Peyer's patch (tissue), 4 donors: ENCODE data around the gene CCT8.

Source experiments
- CTCF ChIP-seq, 6 experiments: fragments of 450-650 bp in 4 of 6; fragments of 200-600 bp in 2 of 6; sonication (generic) in 1 of 6; IDR thresholded peaks; one replicate each; pipeline ENCODE4 v1.5.1; 2017 to 2019; ENCODE audit warnings: antibody characterized with exemption in 6 of 6, mild to moderate bottlenecking in 3 of 6, moderate library complexity in 1 of 6
- POLR2A ChIP-seq, 2 donors: fragments of 450-650 bp; IDR thresholded peaks; one replicate each; pipeline ENCODE4 v1.5.1; 2017; ENCODE audit warnings: antibody characterized with exemption in 2 of 2, mild to moderate bottlenecking in 2 of 2, moderate library complexity in 2 of 2

DNA sequence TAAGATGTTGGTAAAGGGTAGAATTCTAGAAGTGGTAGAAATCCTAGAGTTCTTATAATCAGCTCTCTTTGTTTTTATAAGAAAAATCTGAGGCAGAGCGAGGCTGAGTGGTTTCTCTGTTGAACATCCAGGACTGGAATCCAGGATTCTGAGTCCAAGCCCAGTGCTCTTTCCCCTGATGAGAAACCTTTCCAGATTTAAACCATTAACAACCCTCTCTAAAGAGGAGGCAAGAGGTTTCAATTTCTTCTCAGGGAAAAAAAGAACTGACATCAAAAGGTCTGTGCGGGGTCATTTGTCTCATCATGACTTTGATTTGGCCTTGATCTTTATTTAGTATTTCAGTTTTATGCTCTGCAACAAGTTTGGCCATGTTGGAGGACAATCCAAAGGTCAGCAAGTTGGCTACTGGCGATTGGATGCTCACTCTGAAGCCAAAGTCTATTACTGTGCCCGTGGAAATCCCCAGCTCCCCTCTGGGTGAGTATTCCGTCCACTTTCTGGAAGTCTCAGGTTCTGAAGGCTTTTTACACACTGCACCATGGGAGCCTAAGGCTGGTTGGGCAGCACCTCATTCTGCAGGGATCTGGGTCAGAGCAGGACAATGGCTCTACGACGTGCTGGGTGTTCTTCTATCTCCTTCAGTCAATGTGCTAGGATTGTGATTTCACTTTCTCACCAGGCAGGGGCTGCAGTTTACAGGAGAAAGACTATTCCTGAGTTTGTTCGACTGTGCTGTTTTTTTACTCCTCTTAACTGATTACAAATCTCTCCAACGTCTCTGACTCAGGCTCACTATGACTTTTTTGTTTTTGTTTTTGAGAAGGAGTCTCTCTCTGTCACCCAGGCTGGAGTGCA is 18.9 kb upstream of the CCT8 start:
- TF ChIP-seq CTCF (IDR thresholded peaks at IDR 0.05) (no peak), POLR2A (IDR thresholded peaks at IDR 0.05) (no peak)
